PC-3 (cell line): ENCODE measurements around the gene CCNY.

Experiments
- CTCF ChIP-seq: fragments of 300-600 bp; sonication (generic); conservative IDR thresholded peaks from 2 replicates; pipeline ENCODE4 v1.5.1; 2017; ENCODE audit warnings: antibody characterized with exemption, low read depth, mild to moderate bottlenecking, low read length
- EZH2 ChIP-seq: fragments of 300-600 bp; sonication (generic); IDR thresholded peaks from one replicate; pipeline ENCODE4 v1.6.1; 2017; ENCODE audit warnings: antibody characterized with exemption, mild to moderate bottlenecking, low read length; ENCODE audit not compliant: unreplicated experiment

GRCh38 chr10:35456153-35456720 lies 119.9 kb downstream of the CCNY start:
- no peak for TF ChIP-seq CTCF
- no peak for TF ChIP-seq EZH2
